GM12801 (cell line): Measurements from ENCODE around the gene QKI.

ENCODE experiments used
- CTCF ChIP-seq: IDR thresholded peaks from one replicate; pipeline ENCODE4 v1.5.1; 2011; ENCODE audit warnings: control low read depth; ENCODE audit not compliant: insufficient read length; ENCODE audit errors: extremely low read depth

The QKI gene

GRCh38 chr6:163559661-163560060 is 145.1 kb downstream of the QKI start:
- TF ChIP-seq CTCF, result no peak

GRCh38 chr6:163563318-163563717 is 148.8 kb downstream of the QKI start:
- TF ChIP-seq CTCF, result no peak

GRCh38 chr6:163564534-163564933 is 150.0 kb downstream of the QKI start:
- TF ChIP-seq CTCF, result no peak

- TF ChIP-seq CTCF, result no peak
Observed at GRCh38 chr6:163565140-163565539, 150.6 kb downstream of the QKI start.

GRCh38 chr6:163566056-163566455 is 151.5 kb downstream of the QKI start:
- no peak for TF ChIP-seq CTCF

GRCh38 chr6:163568275-163568674 is 153.8 kb downstream of the QKI start:
- no peak for TF ChIP-seq CTCF

- no peak for TF ChIP-seq CTCF
Observed at GRCh38 chr6:163570579-163571231, 156.2 kb downstream of the QKI start.

GRCh38 chr6:163571730-163572129 is 157.2 kb downstream of the QKI start:
- no peak for TF ChIP-seq CTCF
